Cardiac septum (tissue), 1 donor: ENCODE results near the gene ANO4. TPM values are rescaled to one million over a fixed set of nuclear protein-coding genes. Genes with fewer than 3 reads are reported as not detected.

Experiments
- DNase-seq: peaks from one replicate; pipeline ENCODE4 v3.0.0-alpha.2; 2020; ENCODE audit warnings: low spot score
- intact Hi-C: fragments of 100-400 bp; cut with DNase I; formaldehyde crosslinking; loops from one replicate; pipeline ENCODE4 v1.14.0; 2022
- long read RNA-seq: library from polyadenylated mRNA; unstranded; transcript quantifications from one replicate; pipeline ENCODE4 v2.0.0, GENCODE V29; 2021
- total RNA-seq: library from RNA; stranded (reverse); fragmentation: NEBNext Ultra II Directional; extraction: Animal tissue kit (Norgen Biotek cat#: 25700); gene quantifications from one replicate; pipeline ENCODE4 v1.2.1, GENCODE V29; 2021
- donor health status: DM: no; HTN: no; CAD: no.

Gene ANO4
- total RNA-seq, result 0.30 TPM
- long read RNA-seq, result 0 reads

DNA sequence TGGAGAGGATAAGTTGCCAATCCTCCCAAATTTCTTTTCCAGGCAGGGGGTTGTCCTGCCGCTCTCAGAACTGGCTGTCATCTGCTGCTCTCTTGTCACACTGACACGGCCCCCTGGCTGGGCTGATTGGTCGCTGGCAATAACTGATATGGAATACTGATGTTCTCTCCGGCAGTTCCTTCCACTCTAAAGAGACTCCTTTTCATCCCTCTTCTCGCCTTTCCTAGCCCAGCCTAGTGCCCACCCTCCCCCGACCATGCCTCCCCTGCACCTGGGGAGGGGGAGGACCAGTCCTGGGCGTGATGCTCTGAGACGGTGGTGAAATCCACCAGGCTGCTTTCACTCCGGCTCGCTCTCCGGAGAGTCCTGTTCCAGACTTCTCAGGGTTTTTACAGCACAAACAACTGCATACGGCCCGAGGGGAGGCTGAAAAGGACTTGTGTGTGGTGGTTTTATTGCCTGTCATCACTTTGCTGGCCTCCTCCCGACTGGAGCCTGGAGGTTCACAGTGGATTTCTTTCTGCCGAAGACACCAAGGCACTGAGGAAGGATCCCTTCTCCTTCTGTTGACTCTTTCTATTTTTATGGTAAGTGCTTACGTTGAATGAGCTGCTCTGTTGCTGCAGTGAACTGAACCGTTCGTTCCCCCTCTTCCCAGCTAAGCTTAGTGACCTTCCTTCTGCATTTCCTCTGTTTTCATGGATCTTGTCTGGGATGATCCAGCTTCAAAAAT, at the start of gene ANO4:
Gene ANO4, plus strand, starts transcription at position 336 of the 733 bp plus-strand sequence. CDS start 107,010 bp downstream, outside the sequence.
- intact Hi-C loops, result no loop called here
- no peak for DNase-seq

DNA sequence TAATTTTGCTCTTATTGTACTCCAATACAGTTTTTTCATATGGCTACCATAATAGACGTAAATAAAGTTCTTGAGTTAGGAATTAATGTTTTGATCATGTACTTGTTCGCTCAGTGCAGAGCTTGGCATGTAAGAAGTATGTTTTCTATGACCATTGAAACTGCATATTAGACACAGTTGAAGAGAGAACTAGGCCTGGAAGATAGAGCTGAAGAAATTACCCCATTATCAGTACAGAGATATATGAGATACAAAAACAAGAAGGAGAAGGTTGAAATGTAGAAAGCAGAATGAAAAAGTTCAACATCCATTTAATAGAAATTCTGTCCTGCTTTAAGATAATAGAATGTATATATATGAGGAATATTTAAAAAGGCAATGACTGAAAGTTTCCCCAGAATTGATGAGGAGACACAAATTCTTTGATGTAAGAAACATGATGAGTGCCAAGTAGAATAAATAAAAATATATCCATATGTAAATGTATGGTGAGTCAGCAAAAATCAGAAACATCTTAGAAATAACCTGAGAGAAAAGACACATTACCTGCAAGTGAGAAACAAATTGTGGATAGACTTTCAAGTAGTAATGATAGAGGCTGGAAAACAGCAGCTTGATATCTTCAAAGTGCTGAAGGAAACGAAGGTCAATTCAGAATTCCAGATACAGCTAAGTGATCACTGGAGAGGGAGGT, 49.1 kb upstream of the ANO4 start:
- DNase-seq, result no peak
- intact Hi-C loops, result no loop called here

DNA sequence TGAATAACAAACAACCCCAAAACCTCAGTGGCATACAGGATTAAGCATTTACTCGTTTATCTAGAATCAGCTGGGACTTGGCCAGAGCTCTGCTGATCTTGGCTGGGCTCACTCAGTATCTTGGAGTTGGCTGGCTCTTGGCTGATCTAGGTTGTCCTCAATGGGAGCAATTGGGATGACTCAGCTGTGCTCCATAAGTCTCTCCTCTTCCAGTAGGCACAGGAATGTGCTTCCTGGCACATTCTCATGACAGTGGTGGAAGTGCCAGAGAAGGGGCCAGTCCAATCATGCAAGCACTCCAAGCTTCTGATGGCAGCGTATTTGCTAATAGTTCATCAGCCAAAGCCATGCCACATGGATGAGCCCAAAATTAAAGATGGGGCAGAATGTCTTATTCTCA, 41.7 kb upstream of the ANO4 start:
- intact Hi-C loops, result no loop called here
- no peak for DNase-seq

DNA sequence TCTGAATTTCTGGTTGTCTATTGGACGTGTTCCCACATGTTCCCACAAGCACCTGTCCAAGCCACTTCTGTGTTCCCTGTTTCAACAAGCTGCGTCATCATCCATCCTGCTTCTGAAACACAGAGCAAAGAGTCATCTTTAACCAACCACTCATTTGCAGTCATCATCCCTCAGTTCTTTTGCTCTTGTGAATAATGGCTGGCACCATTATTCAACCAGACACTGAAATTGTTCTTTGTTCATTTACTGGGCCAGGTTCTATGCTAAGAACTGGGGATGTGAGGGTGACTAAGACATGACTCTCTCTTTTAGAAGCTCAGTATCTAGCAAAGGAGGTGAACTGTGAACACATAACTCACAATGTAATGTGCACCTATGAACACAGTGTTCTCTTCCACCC, 40.7 kb upstream of the ANO4 start:
- DNase-seq, result no peak
- intact Hi-C loops, result no loop called here

DNA sequence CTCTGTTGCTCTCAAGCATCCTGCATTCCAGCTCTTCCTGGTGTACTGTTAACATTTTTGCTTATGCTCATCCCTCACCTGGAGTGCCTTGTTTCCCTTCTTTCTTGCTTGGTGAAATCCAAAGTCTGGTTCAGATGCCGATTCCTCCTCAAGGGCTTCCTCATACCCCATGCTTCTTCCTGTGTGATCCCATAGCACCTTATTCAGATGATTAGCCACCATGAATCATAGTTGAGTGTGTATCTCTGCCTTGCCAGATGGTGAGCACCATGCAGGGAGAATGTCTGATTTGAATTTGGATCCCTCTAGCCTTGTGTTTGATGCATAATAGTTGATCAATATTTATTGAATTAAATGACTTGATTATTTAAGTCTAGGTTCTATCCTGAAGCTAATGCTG, 39.4 kb upstream of the ANO4 start:
- no peak for DNase-seq
- intact Hi-C loops, result no loop called here

DNA sequence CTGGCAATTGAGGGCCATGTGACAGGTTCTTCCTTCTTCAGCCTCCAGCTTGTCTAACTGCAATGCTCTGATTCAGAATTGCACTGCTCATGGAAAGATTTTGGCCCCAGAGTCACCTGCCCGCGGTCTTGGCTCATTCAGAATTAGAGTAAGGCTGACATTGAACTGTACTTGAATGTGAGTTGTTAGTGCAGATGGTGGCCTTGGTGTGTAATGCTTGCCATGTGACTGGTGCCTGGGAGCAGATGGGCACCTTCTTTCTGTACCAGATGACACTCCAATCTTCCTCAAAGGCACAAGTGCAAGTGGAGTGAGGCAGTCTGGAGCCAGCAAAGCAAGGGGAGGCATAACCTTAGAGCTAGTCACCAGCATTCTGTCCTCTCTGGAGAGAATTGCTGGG, 36.5 kb upstream of the ANO4 start:
- DNase-seq, result no peak
- intact Hi-C loops, result no loop called here

DNA sequence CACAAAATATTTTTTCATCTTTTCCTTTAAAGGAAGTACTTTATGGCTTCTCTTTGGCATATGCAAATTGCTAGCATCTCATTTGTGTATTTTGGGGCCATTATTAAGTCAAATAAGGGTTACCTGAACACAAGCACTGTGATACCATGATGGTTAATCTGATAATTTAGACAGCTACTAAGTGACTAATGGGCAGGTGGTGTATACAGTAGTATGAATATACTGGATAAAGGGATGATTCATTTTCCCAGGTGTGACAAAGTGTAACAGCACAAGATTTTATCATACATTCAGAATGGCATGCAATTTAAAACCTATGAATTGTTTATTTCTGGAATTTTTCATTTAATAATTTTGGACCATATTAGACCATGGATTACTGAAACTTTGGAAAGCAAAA, 27.2 kb upstream of the ANO4 start:
- intact Hi-C loops, result no loop called here
- no peak for DNase-seq

DNA sequence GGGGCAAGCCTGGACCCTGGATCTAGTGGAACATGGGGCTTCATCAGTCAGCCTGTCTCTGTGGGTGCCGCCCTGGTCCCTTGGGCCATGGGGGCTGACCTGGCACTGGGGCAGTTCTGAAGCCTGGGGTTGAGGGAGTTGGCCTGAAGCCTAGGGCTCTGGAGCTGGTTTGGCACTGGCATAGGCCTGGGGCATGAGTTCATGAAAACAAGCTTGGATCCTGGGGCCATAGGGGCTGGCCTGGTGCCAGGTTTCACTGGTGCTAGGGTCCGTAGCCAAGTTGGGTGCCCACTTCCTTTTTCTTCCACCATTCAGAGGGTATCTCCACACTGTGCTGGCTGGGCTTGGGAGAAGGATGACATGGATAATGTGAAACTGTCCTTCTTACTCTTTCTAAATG, 26.6 kb upstream of the ANO4 start:
- DNase-seq, result no peak
- intact Hi-C loops, result no loop called here

DNA sequence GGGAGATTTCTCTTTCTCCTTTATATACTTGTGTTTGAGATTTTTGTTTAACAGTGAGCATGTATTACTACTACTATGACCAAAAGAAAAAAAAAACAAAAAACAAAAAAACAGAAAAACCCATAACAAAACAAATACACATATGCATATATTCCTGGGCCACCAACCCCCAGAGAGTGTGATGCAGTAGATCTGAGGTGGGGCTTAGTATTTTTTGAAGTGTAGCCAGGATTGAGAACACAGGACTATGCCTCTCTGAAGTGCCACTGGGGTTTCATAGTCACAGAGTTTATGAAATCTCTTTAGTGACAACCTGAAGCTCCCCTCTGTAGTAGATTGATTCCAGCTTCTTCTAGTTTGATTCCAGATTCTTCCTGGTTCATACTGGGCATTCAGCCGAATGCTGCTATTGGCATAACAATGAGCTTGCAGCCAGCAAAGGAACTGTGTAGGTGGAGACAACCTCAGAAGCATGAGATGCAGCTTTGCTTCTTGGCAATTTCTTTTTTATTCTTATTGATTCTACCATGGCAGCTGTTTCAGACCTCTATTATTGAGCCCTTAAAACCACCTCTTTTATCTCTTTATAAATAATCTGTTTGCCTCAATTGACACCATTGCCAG, 15.5 kb upstream of the ANO4 start:
- intact Hi-C loops, result no loop called here
- DNase-seq, result no peak

DNA sequence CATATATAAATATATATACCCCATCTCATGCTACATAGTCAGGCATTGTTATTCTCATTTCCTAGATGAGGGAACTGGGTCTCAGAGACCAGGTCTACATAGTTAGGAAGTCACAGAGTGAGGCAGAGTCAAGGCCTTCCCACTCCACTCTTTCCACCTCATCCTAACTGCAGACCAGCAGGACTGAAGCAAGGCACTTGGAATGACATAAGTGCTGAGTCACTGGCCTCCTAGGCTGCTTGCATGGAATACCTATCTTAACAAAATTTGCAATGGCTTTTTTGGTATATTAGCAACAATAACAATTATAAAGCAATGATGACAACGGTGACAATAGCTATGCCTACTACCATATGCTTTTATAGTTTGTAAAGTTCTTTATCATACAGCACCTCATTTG, 5.4 kb upstream of the ANO4 start:
- DNase-seq, result no peak
- intact Hi-C loops, result no loop called here

DNA sequence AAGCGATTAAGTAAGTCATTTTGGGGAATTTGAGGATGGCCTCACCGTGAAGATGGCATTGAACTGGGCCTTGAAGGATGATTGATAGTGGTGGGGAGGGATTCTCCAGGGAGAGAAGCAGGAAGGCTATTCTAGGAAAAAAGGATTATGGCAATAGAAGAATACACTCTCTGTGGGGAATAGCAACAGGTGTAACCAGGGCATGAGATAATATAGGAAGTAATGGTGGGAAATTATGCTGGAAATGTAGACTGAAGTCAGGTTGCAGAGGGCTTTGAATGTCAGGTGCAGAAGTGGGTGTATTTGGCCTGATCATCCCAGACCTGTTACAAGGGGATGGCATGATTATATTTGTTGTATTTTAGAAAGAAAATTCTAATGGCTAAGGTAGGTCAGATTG, 4.6 kb upstream of the ANO4 start:
- intact Hi-C loops, result no loop called here

DNA sequence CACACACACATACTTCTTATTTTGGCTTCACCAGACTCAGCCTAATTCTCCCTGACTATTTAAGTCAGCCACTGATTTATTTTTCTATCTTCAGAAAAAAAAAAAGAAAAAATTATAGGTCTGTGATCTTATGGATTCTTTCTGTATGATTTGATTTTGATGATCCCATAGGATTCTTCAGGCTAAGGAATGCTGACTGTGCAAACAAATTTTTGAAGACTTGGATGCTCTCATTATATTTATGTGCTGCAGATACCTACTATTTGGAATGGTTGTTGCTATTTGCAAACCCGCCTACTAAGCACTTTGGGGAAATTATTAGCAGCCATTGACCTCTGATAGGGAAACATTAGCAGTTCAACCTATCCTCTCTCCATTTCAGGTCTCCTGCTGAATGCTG, 4.0 kb upstream of the ANO4 start:
- no peak for DNase-seq
- intact Hi-C loops, result no loop called here

More for the DNA sequence above, 4.6 kb upstream of the ANO4 start:
- no peak for DNase-seq

DNA sequence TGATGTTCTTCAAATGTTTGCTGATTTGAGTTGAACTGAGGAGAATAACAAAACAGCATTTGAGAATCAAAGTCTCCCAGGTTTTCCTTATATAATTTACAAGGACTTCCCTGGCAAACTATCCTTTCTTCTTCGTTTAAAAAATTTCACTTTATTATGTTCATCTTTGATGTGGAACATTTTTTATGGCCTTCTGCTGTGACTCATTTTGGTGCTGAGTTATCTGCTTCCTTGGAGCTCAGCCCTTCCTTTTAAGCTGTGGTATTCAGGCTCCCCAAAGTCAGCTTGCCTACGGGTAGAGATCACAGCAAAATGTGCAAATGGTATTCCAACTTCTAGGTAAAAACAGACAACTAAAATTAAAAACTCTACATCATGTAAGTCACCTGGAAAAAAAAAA, 1.4 kb upstream of the ANO4 start:
- no peak for DNase-seq
- intact Hi-C loops, result no loop called here

DNA sequence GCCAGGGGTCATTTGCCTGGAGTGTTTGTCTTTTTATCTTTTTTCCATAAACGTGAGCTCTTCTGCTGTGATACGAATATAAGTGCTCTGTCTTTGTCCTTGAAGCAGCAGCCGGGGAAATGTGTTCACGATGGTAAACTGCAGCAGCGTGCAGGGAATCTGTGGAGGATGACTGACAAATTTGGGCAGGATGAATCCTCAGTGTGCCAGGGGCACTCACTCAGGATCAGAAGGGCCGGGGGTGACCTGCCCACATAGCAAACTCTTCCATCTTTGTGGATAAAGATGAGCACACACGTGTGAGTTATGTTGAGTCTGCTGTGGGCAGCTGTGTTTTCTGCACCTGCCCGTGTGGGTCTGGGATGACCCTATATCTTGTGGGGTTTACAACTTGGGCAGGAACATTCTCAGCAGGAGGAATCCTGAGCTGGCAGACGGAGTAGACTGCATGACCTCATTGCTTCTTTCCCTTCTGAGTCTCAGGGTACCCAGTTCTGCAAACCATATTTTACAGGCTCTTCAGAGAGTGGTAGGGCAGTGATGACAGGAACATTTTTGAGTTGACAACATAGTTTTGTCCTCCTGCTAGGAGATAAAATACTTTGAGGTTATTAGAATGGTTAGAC, 711 bp downstream of the ANO4 start:
- intact Hi-C loops, result no loop called here
- DNase-seq, result no peak

DNA sequence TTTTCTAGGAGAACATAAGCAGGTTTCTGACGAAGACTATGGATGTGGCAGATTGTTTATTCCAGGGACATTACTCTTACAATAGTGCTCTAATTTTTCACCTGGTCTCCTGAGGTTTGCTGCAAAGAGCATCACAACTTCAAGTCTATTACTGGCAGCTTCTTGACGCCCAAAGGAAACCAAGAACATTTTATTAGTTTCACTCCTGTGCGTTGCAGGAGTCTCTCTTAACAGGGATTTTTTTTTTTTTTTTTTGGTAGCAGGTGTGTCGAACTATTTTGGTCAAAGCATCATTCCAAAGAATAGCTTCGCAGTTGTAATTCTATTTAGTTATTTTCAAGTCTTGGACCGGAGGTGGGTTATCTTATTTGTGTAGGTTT, 1.2 kb downstream of the ANO4 start:
- intact Hi-C loops, result no loop called here
- DNase-seq, result no peak

DNA sequence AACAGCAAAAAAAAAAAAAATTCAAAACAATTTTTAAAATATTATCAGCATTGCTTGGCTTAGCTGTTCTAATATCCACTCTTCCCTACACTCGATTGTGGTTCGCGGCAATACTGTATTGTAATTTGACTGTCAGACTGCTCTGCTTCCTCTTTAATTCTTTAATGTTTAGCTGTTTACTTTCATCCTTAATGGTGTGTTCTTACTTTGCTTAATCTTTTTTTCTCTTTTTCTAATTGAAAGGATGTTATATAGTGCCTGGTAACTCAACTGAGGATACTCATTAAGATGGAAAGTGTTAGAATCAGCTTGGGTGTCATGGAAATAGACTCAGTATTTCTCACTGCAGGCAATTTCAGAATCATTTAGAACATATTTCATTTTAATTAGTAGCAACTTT, 2.0 kb downstream of the ANO4 start:
- intact Hi-C loops, result no loop called here
- DNase-seq, result no peak

DNA sequence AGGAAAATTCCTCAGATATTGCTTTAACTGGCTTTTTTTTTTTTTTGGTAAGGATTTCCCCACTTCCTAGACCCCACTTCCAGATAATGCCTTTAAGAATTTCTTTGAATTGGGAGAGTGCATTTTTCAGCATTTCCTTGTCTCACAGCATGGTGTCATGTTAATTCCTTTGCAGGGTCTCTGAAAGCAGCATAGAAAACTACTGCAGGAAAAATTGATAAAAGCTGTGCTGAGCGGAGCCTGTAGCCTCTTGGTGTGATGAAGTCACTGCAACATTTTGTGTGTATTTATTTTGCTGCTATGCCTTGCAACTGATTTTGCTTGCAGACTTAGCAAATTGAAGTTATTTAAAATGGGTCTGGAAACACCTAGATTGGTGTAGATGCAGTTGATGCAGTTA, 2.7 kb downstream of the ANO4 start:
- intact Hi-C loops, result no loop called here
- no peak for DNase-seq

DNA sequence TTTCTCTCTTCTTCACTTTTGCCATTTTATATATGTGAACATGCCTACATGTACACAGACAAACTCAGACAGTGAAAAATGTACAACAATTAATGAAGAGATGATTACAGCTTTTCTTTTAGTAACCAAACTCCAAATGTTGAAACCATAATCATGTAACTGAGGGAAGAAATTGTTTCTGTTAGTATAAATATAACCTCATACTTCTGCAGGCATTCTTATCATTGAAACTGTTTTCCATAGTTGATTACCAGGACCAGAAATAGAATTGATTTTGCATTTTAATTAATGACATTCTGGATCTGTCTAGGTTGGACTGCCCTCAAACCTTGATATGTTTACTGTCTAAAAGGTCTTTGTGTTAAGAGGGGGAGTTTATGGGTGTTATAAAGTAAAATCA, 3.2 kb downstream of the ANO4 start:
- intact Hi-C loops, result no loop called here

DNA sequence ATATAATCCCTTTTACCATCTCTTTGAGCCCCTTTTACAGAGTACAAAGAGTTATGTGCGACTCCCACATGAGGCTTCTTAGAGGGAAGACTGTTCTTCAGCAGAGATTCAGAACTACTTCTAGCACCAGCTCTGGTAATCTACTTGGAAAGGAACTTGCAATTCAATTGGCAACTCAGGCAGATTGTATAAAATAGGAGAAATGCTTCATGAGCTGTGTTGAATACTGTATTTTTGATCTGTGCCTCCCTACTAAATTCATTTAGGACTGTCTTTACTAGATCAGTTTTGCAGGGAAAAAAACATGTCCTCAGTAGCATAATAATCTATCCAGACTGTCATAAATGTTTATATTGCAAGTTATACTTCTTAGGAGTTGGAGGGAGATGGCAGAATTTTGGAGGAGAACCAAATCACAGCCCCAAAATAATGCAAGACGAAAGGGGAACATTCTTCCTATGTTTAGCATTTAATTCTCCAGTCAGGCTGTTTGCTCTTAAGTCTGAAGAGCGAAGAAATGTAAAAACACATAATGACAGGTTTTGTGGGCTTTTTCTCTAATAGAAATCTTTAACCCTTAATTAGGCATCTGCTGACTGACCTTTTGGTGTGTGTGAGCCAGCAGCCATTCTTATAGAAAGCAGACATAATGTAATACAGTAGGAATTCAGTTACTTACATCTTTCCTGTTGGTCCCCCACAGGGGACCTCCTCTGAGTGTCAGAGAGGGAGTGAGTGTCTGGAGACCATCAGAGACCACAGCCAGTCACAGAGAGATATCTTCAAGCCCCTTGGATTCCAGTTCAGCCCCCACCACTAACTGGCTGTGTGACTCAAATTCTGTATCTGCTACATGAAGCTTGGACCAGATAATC, 3.9 kb downstream of the ANO4 start:
- intact Hi-C loops, result no loop called here
- DNase-seq, result no peak

More for the DNA sequence above, 3.2 kb downstream of the ANO4 start:
- no peak for DNase-seq

DNA sequence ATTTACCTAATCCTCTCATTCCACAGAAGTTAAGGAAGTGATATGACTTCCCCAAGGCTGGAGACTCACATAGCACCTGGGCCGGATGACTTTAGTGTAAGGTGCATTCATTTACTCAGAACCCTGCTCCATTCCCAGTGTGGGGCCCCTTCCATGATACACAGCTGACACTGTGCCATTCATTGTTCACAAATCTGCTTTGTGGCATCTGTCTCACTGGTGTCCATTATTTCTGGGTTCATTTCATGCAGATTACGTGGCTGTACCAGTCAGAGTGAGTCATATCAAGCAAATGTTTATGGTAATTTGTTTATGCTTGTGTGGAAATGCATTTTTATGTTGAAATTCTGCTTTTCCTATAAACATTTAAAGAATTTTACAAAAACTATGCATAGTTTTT, 5.2 kb downstream of the ANO4 start:
- intact Hi-C loops, result no loop called here
- no peak for DNase-seq
